ENCODE measurements around the gene OVOL2.

Gene OVOL2

DNA sequence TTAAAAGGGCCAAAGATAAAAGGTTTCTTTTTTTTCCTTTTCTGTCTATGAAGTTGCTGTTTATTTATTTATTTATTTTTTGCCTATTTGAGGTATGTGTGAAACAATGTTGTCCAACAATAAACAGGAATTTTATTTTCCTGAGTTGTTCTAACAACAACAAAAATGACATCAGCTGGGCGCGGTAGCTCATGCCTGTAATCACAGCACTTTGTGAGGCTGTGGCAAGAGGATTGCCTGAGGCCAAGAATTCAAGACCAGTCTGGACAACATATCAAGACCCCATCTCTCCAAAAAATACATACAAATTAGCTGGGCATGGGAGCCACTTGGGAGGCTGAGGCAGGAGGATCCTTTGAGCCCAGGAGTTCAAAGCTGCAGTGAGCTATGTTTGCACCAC is 44.8 kb downstream of the OVOL2 start:
- DNase-seq (ENCODE audit: low read depth) = no peak

DNA sequence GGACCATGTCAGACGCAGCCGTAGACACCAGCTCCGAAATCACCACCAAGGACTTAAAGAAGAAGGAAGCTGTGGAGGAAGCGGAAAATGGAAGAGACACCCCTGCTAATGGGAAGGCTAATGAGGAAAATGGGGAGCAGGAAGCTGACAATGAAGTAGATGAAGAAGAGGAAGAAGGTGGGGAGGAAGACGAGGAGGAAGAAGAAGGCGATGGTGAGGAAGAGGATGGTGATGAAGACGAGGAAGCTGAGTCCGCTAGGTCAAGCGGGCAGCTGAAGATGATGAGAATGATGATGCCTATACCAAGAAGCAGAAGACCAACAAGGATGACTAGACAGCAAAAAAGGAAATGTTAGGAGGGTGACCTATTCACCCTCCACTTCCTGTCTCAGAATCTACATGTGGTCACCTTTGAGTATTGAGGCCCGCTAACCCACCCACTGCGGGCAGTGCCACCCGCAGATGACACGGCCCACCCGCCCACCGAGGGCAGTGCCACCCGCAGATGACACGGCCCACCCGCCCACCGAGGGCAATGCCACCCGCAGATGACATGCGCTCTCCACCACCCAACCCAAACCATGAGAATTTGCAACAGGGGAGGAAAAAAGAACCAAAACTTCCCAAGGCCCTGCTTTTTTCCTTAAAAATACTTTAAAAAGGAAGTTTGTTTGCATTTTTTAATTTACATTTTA is 45.6 kb downstream of the OVOL2 start:
- DNase-seq (ENCODE audit: low read depth) = no peak

DNA sequence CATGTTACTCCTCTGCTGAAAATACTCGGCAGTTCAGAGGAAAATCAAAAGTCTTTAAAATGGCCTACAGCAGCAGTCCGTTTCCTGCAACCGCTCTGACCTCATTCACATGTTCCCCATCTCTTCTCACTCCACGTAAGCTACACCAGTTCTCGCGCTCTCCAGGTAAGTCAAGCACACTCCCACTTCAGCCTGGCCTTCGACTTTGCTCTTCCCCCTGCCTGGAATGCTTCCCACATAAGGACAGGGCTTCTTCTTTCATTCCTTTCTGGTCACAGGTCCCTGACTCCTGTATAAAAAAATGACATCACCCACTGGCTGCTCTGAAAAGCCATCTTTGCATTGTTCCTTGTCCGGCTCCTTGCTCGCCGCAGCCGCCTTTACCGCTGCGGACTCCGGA is 46.2 kb downstream of the OVOL2 start:
- no peak for DNase-seq (ENCODE audit: low read depth)

DNA sequence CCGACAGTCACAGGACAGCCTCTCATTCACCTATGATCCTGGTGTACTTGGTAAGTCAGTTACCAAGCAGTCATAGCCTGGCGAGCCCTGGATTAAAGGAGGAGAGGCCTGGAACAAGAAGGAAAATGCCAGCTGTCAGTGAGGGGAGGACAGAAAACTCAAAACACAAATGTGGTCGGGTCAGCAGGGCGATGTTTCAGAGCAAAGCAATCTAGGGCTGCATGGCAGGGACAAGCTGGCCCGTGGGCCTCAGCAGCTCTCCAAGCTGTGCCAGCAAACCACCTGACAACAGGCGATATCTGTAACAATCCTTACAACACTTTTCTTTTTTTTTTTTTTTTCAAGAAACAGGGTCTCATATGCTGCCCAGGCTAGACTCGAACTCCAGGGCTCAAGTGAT is 48.6 kb downstream of the OVOL2 start:
- DNase-seq (ENCODE audit: low read depth) = no peak

DNA sequence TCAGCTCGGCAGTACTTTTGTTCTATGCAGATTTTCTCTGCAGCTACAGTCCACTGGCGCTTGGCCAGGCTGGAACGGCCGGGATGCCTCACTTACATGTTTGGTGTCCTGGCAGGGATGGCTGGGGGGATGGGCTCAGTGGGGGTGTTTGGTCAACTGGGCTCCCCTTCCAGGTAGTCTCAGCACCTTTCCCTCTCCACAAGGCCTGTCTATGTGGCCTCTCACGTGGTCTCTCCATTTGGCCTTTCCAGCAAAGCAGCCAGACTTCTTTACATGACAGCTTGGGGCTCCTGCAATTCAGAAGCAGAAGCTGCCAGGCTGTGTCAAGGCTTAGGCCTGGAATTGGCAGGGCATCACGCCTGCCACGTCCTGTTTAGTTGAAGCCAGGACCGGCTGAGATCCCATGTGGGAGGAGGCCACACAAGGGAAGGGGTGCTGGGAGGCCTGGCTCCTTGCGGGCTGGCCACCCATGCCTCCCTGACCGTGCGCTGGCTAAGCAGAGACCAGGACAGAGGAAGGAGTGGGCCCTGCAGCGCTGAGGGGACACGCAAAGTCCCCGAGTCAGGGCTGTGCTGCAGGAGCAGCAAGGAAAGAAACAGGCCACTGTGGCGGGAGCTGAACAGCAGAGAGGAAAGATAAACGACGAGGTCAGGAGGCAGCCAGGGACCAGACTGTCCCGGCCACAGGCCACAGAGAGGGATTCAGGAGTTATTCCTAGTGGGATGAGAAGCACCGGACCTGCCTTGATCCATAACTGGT is 50.0 kb downstream of the OVOL2 start:
- DNase-seq (ENCODE audit: low read depth) = no peak

DNA sequence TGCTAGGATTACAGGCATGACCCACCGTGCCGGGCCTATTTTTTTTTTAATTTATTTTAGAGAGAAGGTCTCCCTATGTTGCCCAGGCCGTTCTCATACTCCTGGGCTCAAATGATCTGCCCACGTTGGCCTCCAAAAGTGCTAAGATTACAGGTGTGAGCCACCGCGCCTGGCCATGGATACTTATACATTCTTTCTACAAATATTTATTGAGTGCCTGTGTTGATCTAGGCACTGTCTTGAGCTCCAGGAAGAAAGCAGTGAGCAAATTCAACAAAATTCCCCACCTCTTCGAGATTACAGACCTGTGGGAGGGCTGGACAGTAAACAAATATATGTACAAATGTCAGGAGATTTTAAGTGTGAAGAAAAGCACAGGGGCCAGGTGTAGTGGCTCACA is 51.0 kb downstream of the OVOL2 start:
- DNase-seq (ENCODE audit: low read depth) = no peak

DNA sequence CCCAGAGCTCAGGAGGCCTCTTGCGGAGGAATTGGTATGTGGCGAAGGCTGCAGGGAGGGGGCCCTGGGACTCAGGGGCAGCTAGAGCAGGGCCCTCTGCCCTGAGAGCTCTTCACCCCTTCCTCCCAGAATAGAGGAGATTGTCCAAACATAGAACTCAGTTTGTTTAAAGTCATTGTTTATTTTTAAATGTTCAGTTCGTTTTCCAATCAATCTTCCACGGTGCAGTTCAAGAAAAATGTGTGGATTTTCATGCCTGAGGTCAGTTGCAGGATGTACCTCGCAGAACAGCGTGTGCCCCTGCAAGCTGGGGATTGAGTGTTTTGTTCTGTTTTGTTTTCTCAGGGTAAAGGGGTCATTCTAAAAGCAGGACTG is 51.7 kb downstream of the OVOL2 start:
- DNase-seq (ENCODE audit: low read depth) = no peak

DNA sequence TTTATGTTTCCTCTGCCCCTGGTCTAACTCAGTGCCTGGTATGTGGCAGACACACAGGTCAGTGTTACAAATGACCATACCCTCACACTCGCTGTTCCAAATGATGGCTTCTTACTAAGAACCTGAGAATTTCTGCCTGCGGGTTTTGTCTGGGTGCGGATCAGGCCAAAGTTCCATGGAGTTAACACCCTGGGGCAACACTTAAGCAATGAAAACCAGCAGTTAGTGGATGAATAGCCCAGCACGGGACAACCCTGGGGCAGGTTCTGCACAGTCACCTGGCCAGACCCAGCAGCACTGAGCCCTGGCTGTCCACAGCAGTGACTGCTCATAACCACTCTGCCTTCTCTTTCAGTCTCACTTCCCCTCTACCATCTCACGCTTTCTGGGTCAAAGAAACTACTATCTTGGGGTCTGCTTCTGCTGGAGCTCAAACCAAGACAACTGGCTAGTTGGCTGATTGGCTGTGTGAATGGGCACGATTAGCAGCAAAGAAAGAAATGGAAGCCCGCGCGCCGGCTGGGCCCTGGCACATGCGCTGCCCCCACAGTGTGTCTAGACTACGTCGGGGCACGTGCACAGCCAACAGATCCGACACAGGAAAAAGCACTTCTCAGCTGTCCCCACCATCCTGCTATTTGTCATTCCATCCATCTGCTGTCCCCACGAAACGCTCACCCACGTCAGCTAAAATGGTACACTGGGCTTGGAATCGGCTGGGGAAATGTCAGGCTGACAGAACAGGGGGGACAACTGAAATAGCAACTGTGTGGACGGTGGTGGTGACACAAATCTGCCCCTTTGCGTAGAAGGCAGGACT is 52.3 kb downstream of the OVOL2 start:
- no peak for DNase-seq (ENCODE audit: low read depth)

DNA sequence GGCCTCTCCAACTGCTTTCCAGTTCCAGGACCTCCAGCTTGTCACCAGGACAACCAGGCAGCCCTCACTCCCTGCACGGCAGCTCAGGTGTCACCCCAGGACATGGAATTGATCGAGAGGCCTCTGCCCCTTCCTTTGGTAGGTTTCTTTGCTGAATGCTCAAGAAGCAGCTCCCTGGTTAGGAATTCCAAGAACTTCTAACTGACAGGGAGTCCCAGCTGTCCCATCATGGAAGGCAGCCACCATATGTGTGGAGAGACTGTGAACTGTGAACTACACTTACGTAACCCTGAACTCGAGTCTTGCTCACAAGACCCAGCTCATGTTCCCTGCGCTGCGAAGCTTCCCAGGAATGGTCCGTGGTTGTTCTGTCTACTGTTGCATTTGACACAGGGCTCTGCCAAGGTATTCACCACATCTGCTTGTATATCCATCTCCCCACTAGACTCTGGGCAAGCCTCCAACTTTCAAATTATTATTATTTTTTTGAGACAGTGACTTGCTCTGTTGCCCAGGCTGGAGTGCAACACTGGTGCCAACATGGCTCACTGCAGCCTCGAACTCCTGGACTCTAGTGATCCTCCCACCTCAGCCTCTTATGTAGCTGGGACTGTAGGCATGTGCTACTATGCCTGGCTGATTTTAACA is 53.2 kb downstream of the OVOL2 start:
- no peak for DNase-seq (ENCODE audit: low read depth)

DNA sequence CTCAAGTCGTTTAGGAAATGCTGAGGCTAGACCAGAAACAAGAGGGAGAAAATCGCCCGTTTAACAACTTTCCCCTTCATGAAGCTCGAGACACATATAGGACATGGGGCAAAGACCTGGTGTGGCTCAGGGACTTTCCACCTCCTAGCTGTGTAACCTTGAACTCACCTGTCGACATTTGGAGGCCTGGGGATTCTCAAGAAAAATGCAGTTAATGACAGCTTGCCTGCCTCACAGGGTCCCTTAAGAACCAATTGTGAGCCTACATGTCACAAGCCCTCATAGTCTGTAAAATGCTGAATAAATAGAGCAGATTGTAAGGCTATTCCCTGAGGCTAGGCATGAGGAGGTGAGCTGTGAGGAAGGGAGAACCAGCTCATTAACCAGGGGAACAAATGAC is 53.8 kb downstream of the OVOL2 start:
- no peak for DNase-seq (ENCODE audit: low read depth)

DNA sequence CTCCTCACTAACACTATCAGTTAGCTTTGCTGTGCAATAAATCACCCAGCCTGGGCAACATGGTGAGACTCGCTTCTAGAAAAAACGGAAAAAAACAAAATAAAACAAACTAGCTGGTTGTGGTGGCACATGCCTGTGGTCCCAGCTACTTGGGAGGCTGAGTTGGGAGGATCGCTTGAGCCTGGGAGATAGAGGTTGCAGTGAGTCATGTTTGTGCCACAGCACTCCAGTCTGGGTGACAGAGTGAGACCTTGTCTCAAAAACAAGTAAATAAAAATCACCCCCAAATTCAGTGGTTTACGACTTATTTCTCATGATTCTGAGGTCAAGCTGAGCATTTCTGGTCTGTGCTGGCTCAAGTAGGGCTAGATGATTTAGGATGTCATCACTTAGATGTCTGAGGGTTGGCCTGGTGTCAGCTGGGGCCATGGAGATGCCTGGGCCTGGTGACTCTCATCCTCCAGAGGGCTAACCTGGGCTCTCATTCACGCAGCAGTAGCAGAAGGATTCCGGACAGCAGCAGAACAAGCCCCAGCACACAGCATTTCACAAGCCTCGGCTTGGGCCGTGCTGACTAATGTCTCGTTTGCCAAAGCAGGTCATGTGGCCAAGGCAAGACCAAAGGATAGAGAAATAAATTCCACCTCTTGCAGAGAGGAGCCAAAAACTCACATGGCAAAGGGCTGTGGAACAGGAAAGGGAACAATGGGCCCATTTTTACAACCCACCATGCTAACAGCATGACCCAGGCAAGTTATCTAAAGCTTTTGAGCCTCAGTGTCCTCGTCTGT is 56.4 kb downstream of the OVOL2 start:
- DNase-seq (ENCODE audit: low read depth) = no peak

DNA sequence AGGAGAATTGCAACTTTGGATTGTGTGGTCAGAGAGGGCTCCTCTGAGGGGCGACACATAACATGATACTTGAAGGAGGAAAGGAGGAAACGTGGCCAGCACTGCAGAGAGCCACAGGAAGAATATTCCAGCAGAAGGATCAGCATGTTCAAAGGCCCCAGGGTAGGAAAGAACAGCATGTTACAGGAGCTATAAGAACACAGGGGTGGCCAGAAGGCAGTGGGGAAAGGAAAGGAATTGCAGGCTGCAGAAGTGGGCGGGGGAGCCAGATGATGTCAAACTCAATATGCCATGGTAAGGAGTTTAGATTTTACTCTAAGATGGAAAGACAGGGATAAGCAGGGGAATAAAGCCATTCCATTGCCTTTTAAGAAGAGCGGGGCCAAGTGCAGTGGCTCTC is 58.1 kb downstream of the OVOL2 start:
- no peak for DNase-seq (ENCODE audit: low read depth)

DNA sequence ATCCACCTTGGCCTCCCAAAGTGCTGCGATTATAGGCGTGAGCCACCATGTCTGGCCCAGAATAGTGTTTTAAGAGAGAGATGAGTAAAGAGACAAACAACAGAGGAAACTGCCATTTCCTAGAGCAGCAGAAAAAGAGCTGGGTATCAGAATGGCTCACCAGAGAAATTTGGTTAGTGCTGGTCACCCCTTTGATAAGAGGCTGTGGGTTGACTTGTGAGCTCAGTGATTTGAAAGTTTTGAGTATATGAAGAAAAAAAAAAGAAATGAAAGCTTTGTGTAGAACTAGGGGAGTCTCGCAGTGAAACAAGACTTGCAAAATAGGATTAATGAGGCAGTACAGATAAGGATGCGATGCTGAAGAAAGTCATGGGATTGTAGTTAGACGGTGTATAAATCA is 59.3 kb downstream of the OVOL2 start:
- no peak for DNase-seq (ENCODE audit: low read depth)

DNA sequence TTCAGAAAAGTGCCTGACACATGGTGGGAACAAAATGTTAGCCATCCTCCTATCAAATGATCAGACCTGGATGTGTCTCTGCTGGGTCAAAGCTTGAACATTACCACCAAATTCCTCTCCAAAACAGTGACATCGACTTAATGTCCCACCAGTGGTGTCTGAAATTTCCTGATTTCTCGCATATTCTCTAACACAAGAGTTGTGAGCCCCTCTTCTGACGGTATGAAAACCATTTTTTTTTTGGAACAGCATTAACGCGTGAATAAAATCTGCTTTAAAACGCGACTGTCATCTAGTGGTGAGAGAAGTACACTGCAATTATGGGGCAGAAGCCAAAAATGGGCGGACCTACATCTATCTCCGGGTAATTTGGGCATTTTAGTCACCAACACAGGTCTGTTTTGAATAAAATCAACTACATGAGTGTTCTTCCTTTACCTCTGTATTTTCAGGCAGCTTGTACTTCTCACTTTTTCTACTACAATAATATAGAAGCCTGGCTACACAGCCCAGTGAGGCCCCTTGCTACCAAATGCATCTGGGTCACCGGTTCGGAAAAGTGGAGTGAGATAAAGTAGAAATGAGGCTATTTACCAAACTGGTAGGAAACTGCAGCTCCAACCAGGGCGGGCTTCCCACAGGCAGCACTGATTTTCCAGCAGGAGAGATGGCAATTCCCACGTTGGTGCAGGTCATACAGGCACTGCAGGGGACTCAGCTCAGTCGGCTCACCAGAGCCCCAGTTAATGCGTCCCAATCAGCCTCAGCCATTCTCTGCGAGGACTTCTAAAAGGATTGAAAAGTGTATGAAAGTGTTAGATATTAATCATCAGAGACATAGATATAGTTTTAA is 61.5 kb downstream of the OVOL2 start:
- peak; percentile 6 for DNase-seq (ENCODE audit: low read depth)

DNA sequence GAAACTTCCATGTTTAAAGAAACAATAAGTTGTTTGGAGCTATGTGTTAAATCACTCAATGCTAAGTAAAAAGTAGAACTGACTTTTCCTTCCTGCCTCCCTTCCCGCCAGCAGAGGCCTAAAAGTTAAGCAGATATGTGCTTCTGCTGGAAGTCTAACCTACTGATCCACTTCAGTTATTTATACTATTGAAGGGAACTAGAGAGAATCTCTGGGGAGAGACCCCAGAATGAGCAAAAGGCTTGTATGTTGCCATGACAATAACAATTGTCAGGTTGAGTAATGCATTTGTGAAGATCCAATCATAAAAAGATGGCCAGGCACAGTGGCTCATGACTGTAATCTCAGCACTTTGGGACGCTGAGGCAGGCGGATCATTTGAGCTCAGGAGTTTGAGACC is 64.2 kb downstream of the OVOL2 start:
- no peak for DNase-seq (ENCODE audit: low read depth)

DNA sequence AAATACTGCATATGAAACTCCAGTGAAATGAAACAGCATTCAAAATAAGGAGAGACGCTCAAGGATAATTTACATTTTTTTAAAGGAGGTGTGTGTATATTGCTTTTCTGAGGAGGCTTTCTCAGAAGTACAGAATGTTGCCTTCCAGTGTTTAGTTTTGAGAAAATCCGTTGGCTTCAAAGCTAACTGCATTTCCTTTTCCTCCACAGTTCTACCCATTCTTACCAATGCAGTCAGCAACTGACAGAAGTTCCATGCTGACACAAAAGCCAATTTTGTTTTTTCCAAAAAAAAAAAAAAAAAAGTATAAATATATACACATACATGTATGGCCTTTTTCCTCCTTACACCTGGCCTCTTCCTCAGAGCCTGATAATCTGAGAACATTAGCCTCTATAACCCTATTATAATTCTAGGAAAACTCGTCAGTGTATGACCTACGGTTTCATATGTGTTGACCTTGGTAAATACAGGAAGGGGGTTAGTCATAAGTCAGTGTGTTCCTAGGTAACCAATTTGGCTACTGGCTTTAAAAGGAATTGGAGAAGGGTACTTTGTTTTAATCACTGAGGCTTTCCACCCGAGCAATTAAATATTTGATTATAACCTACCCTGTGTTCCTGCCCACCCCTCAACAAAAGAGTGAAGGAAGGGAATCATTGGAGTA is 64.7 kb downstream of the OVOL2 start:
- no peak for DNase-seq (ENCODE audit: low read depth)

DNA sequence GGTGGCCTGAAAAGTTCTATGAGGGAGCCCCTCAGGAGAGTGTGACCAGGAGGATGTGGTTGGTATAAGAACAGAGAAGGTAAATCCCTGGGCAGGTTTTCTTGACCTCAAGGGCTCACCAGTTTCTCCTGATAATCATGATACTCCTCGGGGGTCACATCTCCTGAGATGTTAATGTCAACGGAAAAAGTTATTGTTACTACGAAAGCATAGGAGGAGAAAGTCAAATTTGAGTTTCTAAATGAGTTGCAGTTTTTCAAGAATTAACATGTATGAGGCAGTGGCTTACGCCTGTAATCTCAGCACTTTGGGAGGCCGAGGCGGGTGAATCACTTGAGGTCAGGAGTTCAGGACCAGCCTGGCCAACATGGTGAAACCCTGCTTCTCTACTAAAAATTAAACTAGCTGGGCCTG is 65.5 kb downstream of the OVOL2 start:
- DNase-seq (ENCODE audit: low read depth) = peak; percentile 39

DNA sequence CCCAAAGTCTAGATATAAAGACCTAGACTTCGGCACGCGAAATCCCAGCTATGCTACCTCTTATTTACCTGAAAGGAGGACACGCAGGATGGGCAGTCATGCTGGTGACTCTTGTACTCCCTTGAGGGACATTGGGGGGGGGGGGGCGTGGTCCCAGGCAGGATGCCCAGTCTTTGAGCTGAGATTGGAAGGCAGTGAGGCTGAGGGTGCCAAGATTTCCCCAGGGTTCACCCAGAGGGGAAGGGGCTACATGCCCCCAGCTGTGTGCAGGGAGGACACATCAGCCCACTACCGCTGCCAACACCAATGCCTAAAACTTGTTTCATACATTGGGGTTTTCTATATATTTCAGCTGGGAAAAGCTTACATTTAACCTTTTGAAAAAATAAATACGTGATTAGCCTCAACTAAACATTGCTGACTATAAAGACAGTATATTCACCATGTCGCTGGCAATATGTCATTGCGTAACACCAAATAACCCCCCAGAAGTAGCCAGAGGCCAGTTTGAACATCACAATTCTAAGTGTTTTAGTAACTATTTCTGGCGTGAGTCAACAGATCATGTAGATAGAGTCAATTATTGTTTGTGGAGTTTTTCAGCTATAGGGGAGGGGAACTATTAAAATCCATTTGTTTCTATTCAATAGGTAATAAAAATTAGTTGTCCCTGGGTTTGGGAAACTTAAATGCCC is 67.3 kb downstream of the OVOL2 start:
- DNase-seq (ENCODE audit: low read depth) = no peak

DNA sequence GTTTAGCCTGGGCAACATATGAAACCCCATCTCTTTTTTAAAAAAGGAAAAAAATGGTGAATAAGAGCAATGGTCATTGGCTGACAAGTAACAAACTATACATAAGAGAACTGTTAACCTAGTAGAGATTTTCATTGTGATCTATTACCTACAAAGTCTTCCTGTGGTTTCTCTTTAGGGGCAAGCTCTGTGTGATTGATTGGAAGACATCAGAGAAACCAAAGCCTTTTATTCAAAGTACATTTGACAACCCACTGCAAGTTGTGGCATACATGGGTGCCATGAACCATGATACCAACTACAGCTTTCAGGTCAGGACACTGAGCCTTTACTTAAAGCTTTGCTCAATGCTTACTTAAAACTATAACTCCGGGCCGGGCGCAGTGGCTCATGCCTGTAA is 69.7 kb downstream of the OVOL2 start:
- no peak for DNase-seq (ENCODE audit: low read depth)
